Left renal cortex interstitium (tissue), 4 donors: ENCODE data around the gene ALDH3A2. TPM values are rescaled to one million over a fixed set of nuclear protein-coding genes. Genes with fewer than 3 reads are reported as not detected.

Source experiments
- DNase-seq, 4 donors: peaks; one replicate each; pipeline ENCODE4 v3.0.0-alpha.2; 2013; ENCODE audit warnings: low read depth in 4 of 4, low spot score in 2 of 4, missing footprints in 1 of 4
- polyA plus RNA-seq, 4 donors: library from polyadenylated mRNA; unstranded; fragments of 120-200 nt; gene quantifications; one replicate each; pipeline ENCODE4 v1.2.1, GENCODE V29; 2013; ENCODE audit not compliant: insufficient read length in 4 of 4

Gene ALDH3A2
- polyA plus RNA-seq: 100 to 1,000 TPM in 1 of 4 donors, 10 to 100 TPM in 3; 81.0 to 116 (median 90.0) TPM

- peak; percentile 78 to 93 (median 86) for DNase-seq
Measured at GRCh38 chr17:19648475-19649273, at the start of gene ALDH3A2. Gene ALDH3A2 (plus strand): TSS chr17:19648751. CDS start chr17:19648972, 221 bp downstream.

DNA sequence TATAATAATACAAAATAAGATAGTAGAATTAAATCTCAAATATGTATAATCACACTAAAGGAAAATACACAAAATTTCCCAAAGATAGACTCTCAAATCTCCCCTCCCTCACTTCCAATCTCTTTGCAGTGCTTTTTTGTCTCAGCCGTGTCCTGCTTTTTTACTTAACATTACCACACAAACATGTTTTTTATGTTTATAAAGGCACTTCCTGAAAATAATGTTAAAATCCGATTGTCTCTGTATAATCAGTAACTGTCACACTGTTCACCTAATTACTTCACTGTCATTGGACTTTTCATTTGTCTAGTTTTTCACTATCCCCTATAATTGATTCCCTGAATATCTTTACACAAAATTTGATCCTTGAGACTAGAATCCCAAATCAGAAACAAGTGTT, 38.2 kb upstream of the ALDH3A2 start:
- DNase-seq: no peak

- no peak for DNase-seq
Measured at GRCh38 chr17:19610879-19611278, 37.7 kb upstream of the ALDH3A2 start.

DNA sequence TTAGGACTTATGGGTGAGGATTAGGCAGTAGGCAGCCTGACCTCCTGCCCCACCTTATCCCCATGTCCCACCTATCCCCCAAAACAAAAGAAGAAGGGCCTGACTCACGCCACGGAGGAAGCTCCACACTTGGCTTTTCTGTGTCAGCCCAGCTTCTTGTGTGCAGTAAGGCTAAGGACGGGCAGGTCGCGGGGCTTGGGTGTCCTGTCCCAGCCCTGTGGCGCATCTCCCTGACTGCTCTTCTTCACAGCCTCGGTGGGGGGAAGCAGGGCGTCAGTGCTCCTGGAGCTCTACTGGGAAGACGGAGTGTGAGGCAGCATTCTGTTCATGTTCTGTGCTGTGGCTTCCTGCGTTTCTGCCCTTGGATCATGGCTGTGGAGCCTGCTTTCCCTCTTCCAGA, 34.6 kb upstream of the ALDH3A2 start:
- no peak for DNase-seq

GRCh38 chr17:19614900-19615299, 33.7 kb upstream of the ALDH3A2 start:
- no peak for DNase-seq

DNA sequence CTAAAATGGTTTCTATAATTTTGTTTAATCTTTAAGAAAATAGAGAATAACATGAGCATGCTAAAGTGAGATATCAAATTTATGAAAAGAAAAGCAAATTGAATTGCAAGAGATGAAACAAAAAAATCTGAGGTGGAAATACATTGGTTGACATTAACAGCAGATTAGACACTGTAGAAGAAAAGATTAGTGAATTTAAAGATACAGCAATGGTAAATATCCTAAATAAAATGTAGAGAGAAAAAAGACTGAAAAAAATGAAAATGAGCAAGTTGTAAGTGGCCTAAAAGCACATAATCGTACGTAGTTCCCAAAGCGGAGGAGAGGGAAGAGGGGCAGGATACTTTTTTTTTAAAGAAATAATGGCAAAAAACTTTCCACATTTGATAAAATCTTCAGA, 30.5 kb upstream of the ALDH3A2 start:
- DNase-seq: no peak

DNA sequence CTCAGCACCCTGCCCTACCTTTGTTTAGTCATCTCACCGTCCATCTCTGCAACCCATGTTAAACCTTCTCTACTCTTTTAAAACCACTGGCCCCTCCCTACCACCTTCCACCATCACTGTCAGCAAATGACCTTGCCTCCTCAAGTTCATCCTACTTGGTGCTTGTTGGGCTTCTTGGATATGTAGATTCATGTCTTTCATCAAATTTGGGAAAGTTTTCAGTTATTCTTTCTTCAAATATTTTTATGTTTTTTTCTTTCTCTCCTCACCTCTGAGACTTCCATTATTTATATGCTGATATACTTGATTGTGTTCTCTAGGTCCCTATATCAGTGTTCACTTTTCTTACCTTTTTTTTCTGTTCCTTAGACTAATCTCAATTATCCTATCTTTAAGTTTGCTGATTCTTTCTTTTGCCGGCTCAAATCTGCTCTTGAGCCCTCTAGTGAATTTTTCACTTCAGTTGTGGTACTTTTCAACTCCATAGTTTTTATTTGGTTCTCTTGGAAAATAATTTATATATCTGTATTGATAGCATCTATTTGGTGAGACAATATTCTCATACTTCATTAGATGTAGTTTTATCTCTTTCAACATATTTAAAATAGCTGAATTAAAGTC, 28.7 kb upstream of the ALDH3A2 start:
- DNase-seq: no peak

DNA sequence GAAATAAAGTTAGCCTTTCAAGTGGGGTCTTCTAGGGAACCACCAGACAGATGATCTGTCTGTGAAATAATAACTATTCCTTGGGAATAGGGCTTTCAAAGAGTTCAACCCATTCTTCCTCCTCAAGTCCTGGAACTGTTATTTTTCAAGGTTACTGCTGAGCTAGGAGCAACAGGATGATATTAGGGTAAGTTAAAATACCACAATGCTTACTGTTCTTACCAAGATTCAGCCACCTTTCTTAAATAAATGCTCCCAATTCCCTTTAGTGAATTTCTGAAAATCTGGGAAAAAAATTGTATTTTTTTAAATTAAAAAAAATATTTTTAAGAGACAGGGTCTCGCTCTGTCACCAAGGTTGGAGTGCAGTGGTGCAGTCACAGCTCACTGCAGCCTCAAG, 26.9 kb upstream of the ALDH3A2 start:
- DNase-seq: no peak

DNA sequence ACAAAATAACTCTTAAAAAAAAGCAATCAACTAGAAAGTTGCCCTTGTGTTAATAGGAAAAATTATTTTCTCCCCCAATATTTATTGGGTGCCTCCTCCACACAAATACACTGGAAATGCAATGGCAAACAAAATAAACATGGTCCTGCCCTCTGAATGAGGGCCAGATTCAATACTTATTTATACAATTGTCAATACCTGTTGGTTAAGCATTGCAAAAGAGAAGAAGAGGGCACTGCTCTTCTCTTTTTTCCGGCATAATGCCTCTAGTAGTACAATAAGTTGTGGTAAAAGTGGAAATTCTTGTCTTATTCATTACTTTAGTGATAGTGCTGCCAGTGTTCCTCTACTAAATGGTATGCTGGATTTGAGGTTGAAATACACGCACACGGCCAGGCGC, 22.5 kb upstream of the ALDH3A2 start:
- no peak for DNase-seq

GRCh38 chr17:19629449-19629848, 19.1 kb upstream of the ALDH3A2 start:
- no peak for DNase-seq

- no peak for DNase-seq
Measured at GRCh38 chr17:19630035-19630434, 18.5 kb upstream of the ALDH3A2 start.

- DNase-seq: no peak
Measured at GRCh38 chr17:19630661-19631060, 17.9 kb upstream of the ALDH3A2 start.

DNA sequence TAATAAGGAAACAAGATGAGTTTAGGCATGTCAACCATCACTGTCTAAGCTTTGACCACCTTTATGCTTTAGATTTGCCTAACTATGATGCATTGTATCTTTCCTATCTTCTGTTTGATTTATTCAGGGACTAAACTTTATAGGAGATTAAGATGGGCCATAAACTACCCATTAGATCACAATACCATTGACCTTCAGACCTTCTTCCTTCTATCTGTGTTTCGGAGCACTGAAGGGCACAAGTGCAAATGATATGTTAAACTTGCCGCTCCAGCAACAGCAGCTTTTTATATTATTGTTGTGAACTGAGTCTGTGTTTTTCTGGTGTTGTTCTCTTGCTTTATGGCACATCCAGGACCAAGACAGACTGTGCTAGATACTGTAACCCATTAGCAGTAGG, 16.6 kb upstream of the ALDH3A2 start:
- no peak for DNase-seq

- no peak for DNase-seq
Measured at GRCh38 chr17:19641687-19642372, 6.7 kb upstream of the ALDH3A2 start.

DNA sequence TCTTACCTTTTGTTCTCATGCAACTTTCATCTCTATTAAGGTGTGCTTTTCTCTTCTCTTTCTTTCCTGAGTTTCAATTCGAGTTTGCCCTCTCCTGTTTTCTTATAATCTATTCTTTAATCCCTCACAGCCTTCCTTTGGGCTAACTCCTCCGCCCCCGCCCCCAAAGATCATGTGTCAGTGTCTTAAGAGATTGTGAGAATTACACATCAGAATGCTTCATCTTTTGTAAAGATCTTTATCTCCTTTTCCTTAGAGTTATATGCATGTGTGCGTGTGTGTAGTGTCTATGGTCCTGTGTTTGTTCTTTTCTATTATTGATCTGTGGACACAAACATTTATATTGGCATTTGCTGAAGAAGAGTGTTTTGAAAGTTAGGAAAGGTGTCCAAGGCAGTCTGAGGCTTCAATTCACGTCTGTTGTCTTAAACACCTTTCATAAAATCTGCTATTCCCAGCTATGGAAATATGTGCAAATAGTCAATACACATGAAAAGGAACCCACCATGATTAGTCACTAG, 6.1 kb upstream of the ALDH3A2 start:
- no peak for DNase-seq

DNA sequence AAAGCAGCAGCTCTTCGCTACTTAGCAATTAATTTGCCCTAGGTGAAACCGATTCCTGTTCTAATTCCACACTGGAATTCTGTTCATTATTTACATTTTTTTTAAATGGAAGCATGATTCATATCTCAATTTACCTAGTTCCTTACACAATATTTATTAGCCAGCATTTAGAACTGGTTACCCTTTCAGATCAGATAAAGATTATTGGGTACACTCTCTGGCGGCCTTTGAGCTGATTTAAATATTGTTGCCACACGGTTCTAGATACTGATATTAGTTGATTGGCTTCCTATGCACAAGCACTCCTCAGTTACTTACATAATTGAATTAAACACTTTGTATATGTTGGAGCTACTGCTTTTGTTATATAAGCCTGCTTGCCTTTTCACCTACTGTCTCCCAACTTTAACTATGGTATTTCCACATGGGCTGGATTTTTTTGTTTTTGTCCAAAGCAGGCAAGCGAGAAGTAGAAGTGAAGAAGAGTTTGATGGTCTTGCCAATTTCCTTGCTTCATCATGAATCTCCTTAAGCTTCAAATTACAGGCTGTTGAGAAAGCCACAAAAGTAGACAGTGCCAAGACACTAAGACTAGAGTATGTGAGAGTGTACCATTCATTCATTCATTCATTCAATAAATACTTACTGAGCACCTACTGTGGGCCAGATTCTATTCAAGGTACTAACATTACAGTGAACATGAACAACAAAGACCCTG, 3.9 kb upstream of the ALDH3A2 start:
- DNase-seq: no peak

- DNase-seq: no peak
Measured at GRCh38 chr17:19645734-19646201, 2.8 kb upstream of the ALDH3A2 start.

- DNase-seq: no peak
Measured at GRCh38 chr17:19646788-19647696, 1.5 kb upstream of the ALDH3A2 start.

GRCh38 chr17:19647697-19648474, 665 bp upstream of the ALDH3A2 start:
- DNase-seq: peak in 3 of 4 donors; percentile 34 to 56 (median 53)
